Testis (tissue), 2 donors: ENCODE data around the gene CDSN.

Experiments used
- CTCF ChIP-seq, 3 experiments: fragments of 450-650 bp in 2 of 3; fragments of 200-600 bp in 1 of 3; sonication (generic) in 1 of 3; IDR thresholded peaks; one replicate each; pipeline ENCODE4 v1.5.1; 2016 to 2019; ENCODE audit warnings: antibody characterized with exemption in 3 of 3, mild to moderate bottlenecking in 2 of 3, moderate library complexity in 1 of 3
- POLR2A ChIP-seq: fragments of 450-650 bp; IDR thresholded peaks from one replicate; pipeline ENCODE4 v1.6.1; 2017; ENCODE audit warnings: antibody characterized with exemption, mild to moderate bottlenecking, moderate library complexity

DNA sequence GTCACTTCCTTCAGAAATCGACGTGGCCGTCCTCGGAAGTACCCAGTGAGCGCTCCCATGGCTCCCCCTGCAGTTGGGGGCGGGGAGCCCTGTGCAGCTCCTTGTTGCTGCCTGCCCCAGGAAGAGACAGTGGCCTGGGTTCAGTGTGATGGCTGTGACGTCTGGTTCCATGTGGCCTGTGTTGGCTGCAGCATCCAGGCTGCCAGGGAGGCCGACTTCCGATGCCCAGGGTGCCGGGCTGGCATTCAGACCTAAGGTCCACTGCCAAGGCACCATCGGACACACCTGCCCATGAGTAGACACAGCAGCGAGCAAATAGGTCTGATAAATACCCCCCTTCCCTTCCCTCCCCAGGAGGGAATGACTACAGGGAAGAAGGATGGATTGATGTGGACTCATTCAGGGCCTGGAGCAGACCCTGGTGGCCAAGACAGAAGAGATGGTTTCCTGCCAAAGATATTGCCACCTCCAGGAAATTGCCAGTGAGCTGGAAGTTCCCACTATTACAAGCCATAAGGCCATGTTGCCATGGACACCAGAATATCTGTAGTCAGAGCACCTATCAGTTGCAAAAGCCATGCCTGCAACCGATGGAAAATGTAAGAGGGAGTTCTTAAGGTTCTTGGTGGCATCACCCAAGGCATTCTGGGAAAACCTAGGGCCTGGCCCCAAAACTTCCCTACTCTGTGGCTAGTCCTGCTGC is 42.4 kb upstream of the CDSN start:
- no peak for TF ChIP-seq CTCF (IDR thresholded peaks at IDR 0.05)
- TF ChIP-seq POLR2A = no peak
